Hematopoietic multipotent progenitor cell treated with erythropoietin and hydrocortisone succinate and interleukin-3 and kit ligand, for 15 days (in vitro differentiated cells): ENCODE data around the gene GPC6.

ENCODE experiments used
- DNase-seq: peaks from one replicate; pipeline ENCODE4 v3.0.0-alpha.2; 2015; ENCODE audit warnings: low spot score

Gene GPC6

GRCh38 chr13:93848247-93848646, 621.6 kb downstream of the GPC6 start:
- no peak for DNase-seq

- DNase-seq, result no peak
Observed at GRCh38 chr13:93851236-93851635, 624.6 kb downstream of the GPC6 start.

GRCh38 chr13:93853912-93854311, 627.3 kb downstream of the GPC6 start:
- no peak for DNase-seq

DNA sequence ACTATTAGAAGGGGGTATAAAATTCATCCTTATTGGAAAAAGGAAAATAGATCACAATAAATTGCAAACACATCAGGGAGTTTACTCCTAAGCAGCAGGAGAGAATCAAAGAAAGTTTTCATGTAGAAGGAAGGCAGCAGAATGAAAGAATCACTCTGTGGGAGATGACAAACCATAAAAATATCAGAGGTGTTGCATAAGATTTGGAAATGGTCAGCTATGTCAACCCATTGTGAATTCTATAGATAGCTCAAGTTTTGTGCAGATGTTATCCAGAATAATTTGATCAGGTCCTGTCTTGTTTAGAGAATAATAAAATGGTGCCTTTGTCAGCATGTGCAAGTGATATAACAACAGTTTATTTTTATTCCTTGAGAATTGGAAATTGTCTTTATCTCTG, 630.5 kb downstream of the GPC6 start:
- DNase-seq, result no peak

- DNase-seq, result no peak
Observed at GRCh38 chr13:93859716-93860115, 633.1 kb downstream of the GPC6 start.

- no peak for DNase-seq
Observed at GRCh38 chr13:93861818-93862217, 635.2 kb downstream of the GPC6 start.

GRCh38 chr13:93862259-93862658, 635.7 kb downstream of the GPC6 start:
- DNase-seq, result no peak

- no peak for DNase-seq
Observed at GRCh38 chr13:93865235-93865634, 638.6 kb downstream of the GPC6 start.

DNA sequence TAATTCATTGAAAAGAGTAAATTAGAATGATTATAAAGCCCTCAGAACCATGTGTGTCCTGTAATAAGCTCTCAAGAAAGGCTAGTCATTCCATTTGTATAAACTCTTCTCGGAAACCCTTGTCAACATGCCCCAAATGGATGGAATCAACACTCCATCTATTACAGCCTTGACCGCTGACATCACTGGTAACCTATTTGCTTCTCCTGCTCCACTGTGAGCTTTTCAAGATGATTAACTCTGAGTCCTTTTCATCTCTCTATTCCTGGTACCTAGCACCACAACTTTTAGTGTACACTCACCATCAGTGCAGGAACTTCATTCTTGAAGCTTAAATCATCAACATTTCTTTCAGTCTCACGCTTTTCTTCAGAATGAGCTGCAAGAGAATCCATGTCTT, 640.9 kb downstream of the GPC6 start:
- DNase-seq, result no peak

GRCh38 chr13:93872376-93872775, 645.8 kb downstream of the GPC6 start:
- DNase-seq, result no peak

GRCh38 chr13:93872786-93873347, 646.3 kb downstream of the GPC6 start:
- no peak for DNase-seq

DNA sequence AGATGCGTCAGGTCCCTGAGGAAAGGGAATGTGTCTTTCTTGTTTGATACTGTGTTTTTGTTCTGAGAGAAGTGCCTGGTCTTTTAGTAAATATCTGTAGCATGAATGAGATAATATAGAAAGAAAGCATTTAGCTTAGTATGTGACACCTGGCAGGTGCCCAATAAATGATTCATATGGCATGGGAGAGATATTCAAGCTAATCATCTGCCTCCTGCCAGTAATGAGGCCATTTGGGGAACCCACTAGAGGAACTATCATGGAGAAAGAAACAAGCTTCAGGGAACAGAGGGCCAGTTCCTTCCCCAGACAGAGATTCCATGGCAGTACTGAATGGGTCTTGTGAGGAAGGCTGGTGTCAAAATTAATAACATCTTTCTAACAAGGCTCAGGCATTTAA, 648.9 kb downstream of the GPC6 start:
- DNase-seq, result no peak

- no peak for DNase-seq
Observed at GRCh38 chr13:93876236-93876635, 649.6 kb downstream of the GPC6 start.

DNA sequence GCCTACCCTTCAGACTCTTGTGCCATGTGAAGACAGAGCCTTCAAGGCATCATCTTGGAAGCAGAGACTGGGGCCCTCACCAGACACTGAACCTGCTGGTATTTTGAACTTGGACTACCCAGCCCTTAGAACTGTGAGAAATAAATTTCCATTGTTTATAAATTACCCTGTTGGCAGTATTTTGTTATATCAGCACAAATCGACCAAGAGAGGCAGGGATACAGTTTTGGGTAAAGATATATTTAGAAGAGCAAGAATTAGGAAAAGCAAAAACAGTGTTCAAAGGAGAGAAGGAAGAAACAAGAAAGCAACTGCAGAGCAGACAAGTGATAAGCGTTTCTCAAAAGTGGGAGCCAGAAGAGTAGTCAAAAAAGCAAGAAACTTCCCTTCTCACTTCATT, 652.1 kb downstream of the GPC6 start:
- no peak for DNase-seq

DNA sequence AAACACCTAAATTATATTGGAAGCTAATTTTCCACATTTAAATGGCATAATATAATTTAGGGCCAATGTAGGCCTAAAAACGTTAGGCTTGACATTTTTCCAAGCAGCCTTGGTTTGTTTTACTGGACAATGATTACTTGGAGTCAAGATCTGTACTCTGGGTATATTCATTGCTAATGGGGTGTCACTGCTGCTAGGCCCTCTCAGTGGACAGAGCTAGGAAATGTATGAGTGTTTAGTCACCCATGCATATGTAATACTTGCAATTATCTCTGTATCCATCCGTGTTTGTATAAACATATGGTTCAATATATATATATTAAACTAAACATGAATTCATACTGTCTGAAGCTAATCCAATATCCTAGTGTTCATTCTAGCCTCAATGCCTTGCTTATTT, 654.8 kb downstream of the GPC6 start:
- DNase-seq, result no peak

DNA sequence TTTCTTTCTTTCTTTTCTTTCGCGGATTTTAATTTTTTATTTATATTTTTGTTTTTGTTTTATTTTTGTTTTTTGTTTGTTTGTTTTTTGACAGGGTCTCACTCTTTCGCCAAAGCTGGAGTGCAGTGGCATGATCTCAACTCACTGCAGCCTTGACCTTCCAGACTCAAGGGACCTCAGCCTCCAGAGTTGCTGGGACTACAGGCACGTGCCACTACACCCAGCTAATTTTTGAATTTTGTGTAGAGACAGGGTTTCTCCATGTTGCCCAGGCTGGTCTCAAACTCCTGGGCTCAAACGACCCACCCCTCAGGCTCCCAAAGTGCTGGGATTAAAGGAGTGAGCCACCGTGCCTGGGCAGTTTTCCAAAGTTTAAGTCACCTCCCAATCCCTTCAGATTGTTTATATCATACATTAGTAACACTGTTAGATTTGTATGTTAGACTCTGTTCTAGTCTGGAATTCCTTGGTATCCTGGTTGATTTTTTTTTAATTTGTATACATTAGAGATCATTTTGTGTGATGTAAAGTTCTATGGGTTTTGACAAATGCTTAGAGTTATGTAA, 655.6 kb downstream of the GPC6 start:
- no peak for DNase-seq

DNA sequence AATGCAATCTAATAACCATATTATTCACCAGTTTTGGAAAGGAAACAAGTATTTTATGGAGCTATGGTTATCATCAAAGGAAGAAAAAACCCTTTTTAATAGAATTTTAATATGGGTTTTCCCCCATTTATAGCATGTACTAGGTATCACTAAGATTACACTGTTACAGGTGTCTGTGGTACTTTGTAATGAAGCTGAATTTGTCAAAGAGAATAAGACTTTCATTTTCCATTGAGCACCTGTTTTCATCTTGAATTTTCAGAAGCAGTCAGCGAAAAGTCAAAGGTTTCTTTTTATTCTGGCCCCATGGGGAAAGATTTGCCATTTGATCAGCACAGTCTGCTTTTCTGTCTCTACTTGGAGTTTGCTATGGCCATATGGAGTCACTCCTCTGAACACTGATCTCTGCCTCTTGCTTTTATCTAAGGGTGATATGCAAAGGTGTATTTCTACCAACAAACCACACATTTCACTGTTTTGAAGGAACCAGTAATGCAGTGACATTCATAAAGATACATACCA, 662.9 kb downstream of the GPC6 start:
- DNase-seq, result no peak

GRCh38 chr13:93899981-93900380, 673.4 kb downstream of the GPC6 start:
- no peak for DNase-seq

DNA sequence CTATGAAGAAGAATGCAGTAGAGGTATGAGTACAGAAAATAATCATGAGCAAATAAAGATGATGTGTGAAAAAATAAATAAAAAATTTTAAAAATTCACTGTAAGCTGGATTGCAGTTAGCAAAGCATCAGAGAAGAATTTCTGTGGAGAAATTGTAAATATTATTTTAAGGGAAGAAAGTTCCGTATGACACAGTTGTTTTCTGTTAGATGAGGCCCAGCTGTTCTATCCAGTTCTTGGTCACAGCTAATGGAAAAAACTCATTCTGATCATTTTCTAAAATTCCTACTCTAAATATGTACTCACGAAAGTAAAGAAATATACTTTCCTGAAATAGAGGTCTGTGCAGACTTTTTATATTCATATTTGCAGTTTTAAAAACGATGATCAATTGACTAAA, 674.1 kb downstream of the GPC6 start:
- no peak for DNase-seq

DNA sequence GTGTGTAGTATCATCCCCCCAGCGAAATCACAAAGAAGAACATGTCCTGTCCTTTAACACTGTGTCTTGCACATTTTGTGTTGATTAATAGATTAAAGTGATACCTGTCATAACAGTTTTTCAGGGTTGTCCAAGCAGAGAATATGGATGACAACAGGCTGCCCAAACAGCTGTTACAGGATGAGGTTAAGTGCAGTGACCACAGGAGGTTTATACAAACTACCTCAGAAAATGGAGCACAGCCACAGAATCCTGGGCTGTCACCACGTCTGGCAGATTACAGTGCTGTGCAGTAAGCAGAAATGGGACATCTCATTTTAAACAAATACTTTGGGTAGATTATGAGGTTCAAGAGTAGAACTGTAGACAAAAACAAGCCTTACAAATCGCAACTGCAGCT, 677.3 kb downstream of the GPC6 start:
- no peak for DNase-seq

GRCh38 chr13:93915269-93915809, 688.7 kb downstream of the GPC6 start:
- DNase-seq, result no peak

- no peak for DNase-seq
Observed at GRCh38 chr13:93922063-93922855, 695.7 kb downstream of the GPC6 start.

DNA sequence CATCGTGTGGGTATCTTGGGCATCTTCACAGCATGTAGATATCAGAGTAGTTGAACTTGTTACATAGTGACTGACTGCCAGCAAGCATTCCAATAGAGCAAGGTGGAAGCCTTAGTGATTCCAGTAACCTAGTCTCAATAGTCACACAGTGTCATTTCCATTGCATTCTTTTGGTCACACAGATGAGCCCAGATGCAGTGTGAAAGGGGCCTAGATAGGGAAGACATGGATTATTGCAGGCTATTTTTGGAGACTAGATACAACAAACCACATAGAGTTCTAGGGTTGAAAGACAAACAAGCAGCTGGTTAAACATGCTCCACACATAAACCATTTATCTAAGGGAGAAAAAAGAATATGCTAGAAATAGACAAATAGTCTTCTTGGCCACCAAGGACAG, 699.4 kb downstream of the GPC6 start:
- no peak for DNase-seq
